ENCODE measurements around the gene RTTN. TPM values are rescaled to one million over a fixed set of nuclear protein-coding genes. Genes with fewer than 3 reads are reported as not detected.

Gene RTTN
- total RNA-seq, 6 experiments from 2014 or later: 7.7 to 15.9 (median 11.7) TPM

DNA sequence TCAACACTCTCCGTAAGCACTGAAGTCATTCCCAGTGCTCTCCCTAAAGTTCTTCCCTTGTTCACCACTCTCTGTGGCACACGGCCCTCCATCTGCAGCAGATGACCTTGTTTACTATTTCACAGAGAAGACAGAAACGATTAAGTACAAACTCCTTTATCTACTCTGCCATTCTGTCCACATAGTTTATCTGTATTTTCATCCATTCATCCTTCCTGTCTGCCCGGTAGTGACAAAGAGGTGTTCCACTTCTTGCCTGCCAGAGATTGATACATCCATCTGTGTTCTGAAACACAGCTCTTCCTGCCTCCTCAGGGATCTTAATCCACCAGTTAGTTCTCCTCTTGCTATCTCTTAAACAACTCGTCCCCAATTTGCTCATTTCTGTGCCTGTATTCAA is 179.9 kb downstream of the RTTN start:
- no peaks in the 10 kb centered on the region for H3K9me3 Mint-ChIP-seq
- H3K27ac Mint-ChIP-seq: no peak overlapping the region
- TF ChIP-seq, protein P1, sequence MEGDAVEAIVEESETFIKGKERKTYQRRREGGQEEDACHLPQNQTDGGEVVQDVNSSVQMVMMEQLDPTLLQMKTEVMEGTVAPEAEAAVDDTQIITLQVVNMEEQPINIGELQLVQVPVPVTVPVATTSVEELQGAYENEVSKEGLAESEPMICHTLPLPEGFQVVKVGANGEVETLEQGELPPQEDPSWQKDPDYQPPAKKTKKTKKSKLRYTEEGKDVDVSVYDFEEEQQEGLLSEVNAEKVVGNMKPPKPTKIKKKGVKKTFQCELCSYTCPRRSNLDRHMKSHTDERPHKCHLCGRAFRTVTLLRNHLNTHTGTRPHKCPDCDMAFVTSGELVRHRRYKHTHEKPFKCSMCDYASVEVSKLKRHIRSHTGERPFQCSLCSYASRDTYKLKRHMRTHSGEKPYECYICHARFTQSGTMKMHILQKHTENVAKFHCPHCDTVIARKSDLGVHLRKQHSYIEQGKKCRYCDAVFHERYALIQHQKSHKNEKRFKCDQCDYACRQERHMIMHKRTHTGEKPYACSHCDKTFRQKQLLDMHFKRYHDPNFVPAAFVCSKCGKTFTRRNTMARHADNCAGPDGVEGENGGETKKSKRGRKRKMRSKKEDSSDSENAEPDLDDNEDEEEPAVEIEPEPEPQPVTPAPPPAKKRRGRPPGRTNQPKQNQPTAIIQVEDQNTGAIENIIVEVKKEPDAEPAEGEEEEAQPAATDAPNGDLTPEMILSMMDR (IDR thresholded peaks at IDR 0.05): no peak
- H3K4me1 Mint-ChIP-seq (ENCODE audit: low read depth): peaks cover 5% of the 10 kb centered on the region; the same call in 1 of the 2 replicates
- H3K27me3 Mint-ChIP-seq (ENCODE audit: insufficient read depth): peaks cover 2% of the 10 kb centered on the region
- DNase-seq: no peak
- H3K36me3 Mint-ChIP-seq (ENCODE audit: low read depth): peaks cover 46% of the 10 kb centered on the region
- H3K4me3 Mint-ChIP-seq: no peak overlapping the region

DNA sequence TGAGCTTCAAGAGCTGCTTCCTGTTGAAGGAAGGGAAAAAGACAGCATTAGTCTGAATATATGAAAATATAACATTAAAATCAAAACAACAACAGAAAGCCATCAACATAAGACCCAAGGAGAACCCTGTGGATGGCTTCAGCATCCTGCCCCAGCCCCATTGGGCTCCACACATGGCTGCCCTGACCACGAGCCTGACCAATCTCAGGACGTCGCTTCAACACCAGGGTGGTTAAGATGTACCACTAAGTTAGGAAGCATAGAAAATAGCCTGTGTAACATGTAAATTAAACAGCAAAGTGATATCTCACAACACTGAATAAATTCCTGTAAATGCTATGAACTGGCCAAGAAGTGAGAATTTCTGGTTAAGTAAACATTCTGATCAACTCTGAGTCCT is 180.7 kb downstream of the RTTN start:
- Mint-ChIP-seq H3K4me1 (ENCODE audit: low read depth) (peaks cover 5% of the 10 kb centered on the region; the same call in 1 of the 2 replicates), H3K27me3 (ENCODE audit: insufficient read depth) (peaks cover 2% of the 10 kb centered on the region), H3K4me3 (no peak overlapping the region), H3K27ac (no peak overlapping the region), H3K9me3 (no peaks in the 10 kb centered on the region), H3K36me3 (ENCODE audit: low read depth) (peaks cover 46% of the 10 kb centered on the region)
- TF ChIP-seq, protein P1 (IDR thresholded peaks at IDR 0.05): no peak
- DNase-seq: no peak

DNA sequence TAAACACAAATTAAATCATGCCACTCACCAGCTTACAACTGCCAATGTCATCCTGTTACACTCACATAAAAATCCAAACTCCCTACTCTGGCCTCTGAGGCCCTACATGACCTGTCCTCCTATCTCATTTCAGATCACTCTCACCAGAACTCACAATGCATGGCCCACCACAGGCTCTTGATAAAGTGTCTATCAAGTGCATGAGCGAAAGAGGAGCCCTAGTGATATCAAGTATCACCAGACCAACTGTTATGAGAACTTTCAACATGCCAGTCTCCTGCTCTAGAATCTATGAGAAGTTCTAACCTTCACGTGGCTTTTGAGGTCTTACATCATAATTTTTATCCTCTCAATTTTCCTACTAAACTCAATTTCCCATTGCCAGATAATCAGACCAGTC is 181.4 kb downstream of the RTTN start:
- Mint-ChIP-seq H3K27me3 (ENCODE audit: insufficient read depth) (peaks cover 2% of the 10 kb centered on the region), H3K4me3 (no peak overlapping the region), H3K27ac (no peak overlapping the region), H3K4me1 (ENCODE audit: low read depth) (peaks cover 5% of the 10 kb centered on the region; the same call in 1 of the 2 replicates), H3K9me3 (no peaks in the 10 kb centered on the region), H3K36me3 (ENCODE audit: low read depth) (peaks cover 46% of the 10 kb centered on the region)
- TF ChIP-seq, protein P1 (IDR thresholded peaks at IDR 0.05): no peak
- DNase-seq: no peak

DNA sequence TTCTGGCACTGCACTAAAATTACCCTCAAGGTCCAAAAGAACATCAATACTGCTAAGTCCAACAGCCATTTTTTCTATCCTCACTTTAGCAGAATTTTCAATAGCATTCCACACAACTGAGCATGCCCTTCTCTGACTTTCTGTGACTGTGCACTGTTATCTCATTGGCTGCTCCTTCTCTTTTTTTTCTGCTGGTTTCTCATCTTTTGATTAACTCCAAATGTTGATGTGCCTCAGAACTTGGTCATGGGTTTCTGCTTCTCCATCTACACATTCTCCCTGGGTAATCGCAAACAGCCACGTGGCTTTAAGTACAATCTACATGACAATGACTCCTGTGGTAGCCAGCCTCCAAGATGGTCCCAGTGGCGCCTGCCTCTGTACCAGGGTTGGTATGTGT is 182.9 kb downstream of the RTTN start:
- Mint-ChIP-seq H3K27me3 (ENCODE audit: insufficient read depth) (peaks cover 2% of the 10 kb centered on the region), H3K36me3 (ENCODE audit: low read depth) (peaks cover 46% of the 10 kb centered on the region), H3K27ac (no peak overlapping the region), H3K4me1 (ENCODE audit: low read depth) (peaks cover 5% of the 10 kb centered on the region; the same call in 1 of the 2 replicates), H3K4me3 (no peak overlapping the region), H3K9me3 (no peaks in the 10 kb centered on the region)
- TF ChIP-seq, protein P1 (IDR thresholded peaks at IDR 0.05): no peak
- DNase-seq: no peak

DNA sequence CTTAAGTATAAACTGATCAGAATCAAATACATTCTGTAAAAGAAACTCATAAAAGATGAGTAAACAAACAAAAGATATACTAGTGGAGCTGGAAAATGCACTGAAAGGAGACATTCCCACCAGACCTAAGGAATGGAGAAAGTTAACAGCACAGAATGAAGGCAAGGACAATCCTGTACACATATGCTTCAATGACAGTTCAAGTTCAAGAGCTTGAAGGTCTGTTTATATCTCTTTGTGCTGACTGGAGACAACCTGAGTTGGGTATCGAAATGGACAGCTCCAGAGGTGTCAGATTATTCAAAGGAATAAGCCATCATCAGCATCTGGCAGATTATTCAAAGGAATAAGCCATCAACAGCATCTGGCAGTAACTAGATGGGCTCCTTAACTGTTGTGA is 184.0 kb downstream of the RTTN start:
- no peak overlapping the region for H3K4me3 Mint-ChIP-seq
- H3K27ac Mint-ChIP-seq: no peak overlapping the region
- H3K4me1 Mint-ChIP-seq (ENCODE audit: low read depth): peaks cover 5% of the 10 kb centered on the region; the same call in 1 of the 2 replicates
- peaks cover 43% of the 10 kb centered on the region for H3K36me3 Mint-ChIP-seq (ENCODE audit: low read depth)
- peaks cover 2% of the 10 kb centered on the region for H3K27me3 Mint-ChIP-seq (ENCODE audit: insufficient read depth)
- H3K9me3 Mint-ChIP-seq: no peaks in the 10 kb centered on the region
- TF ChIP-seq, protein P1 (IDR thresholded peaks at IDR 0.05): no peak
- DNase-seq: no peak

DNA sequence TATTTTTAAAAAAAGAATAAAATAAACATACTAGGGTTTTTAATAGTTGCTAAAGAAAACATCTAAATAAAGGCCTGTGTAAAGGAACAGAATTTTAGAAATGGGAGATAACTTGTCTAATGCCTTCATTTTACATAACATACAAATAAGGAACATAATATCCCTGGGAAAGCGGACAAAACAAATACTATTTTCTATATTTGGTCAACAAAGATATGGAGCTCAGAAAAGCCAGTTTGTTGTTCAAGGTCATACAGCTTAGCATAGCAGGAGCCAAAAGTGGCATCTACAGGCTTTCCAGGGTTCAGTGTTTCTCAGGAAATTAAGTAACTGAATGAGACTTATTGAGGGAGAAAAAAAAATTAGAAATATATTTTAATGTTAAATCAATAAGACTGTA is 184.4 kb downstream of the RTTN start:
- DNase-seq: no peak

More for the DNA sequence above, 184.4 kb downstream of the RTTN start:
- Mint-ChIP-seq H3K9me3 (no peaks in the 10 kb centered on the region), H3K36me3 (ENCODE audit: low read depth) (peaks cover 40% of the 10 kb centered on the region), H3K4me1 (ENCODE audit: low read depth) (peaks cover 5% of the 10 kb centered on the region; the same call in 1 of the 2 replicates), H3K27ac (no peak overlapping the region), H3K27me3 (ENCODE audit: insufficient read depth) (peaks cover 2% of the 10 kb centered on the region; the same call in 1 of the 2 replicates), H3K4me3 (no peak overlapping the region)
- TF ChIP-seq, protein P1 (IDR thresholded peaks at IDR 0.05): no peak

Data from HFFc6 (cell line).